Measurements from ENCODE around the gene MMP21. TPM values are rescaled to one million over a fixed set of nuclear protein-coding genes. Genes with fewer than 3 reads are reported as not detected.

Gene MMP21
- total RNA-seq, 2 experiments from 2014 or later: not detected

DNA sequence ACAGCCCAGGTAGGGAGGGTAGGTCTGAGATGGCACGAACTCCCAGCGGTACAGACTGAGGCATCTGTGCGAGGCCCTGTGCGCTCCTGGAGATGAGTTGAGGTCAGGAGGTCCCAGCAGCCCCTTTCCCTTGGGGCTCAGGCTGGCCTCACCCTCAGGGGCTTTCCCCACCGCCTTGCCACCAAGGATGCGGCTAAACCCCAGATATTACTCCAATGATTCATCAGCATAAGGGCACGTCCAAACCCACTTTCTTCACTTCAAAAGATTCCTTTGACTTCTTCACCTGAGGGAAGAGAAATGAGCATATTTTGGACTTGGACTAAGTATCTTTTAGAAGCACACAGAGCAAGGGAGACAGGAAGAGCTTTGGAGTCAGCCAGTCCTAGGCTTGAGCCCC is 27.1 kb upstream of the MMP21 start:
- ChIA-PET CTCF (no interaction called here), POLR2A (no interaction called here)
- intact Hi-C loops (cut with DNase I, micrococcal nuclease): no loop called here
- Mint-ChIP-seq H3K4me1 (no peaks in the 10 kb centered on the region), H3K36me3 (ENCODE audit: low read depth) (peaks cover 15% of the 10 kb centered on the region), H3K4me3 (no peak overlapping the region), H3K27me3 (no peaks in the 10 kb centered on the region), H3K27ac (no peak overlapping the region), H3K9me3 (ENCODE audit: low read depth) (no peaks in the 10 kb centered on the region)
- ATAC-seq: no peak
- DNase-seq: no peak

DNA sequence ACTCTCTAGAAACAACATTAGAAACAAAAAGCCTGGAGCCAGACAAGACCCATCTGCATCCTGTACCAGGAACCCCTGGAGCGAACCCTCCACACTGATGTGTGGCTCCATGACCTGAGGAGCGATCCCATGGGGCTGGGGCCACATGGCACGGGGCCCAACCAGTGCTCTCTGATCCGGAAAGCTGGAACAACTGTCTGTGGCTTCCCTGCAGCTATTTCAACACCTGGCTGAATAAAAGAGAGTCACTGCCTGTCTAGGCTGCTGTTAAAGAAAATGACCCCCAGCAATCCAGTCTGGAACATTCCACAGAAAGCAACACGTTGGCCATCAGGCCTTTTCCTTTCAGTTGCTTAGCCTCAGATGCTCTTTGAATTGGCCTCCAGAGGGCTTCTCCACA is 26.5 kb upstream of the MMP21 start:
- Mint-ChIP-seq H3K4me1 (no peaks in the 10 kb centered on the region), H3K27me3 (no peaks in the 10 kb centered on the region)
- CTCF ChIA-PET: interaction anchor here (0.5 to 1.2 kb wide), 2 partner anchors 9 to 281 kb away, joined by 3 to 5 read pairs; no protein-coding TSS in a partner anchor

DNA sequence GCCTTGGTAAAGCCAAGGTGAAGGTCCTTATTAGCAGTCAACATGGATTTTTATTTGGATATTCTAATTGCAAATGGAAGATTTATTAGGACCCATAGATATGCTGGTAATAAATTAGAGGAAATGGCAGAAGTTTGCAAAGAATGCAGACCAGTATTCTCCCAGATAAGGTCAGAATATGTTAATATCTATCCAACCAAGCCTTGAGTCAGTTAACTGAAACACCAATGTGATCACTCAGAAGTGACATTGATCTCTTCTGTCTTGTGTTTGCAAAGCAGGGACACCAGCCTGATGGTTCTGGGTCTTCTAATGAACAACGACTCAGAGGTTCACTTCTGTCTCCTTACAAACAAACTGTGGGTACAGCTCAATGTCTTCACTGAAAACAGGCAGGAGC is 26.0 kb upstream of the MMP21 start:
- POLR2A ChIA-PET: no interaction called here
- intact Hi-C loops (cut with DNase I, micrococcal nuclease): no loop called here
- H3K27ac Mint-ChIP-seq: no peak overlapping the region
- H3K36me3 Mint-ChIP-seq (ENCODE audit: low read depth): peaks cover 11% of the 10 kb centered on the region
- no peaks in the 10 kb centered on the region for H3K4me1 Mint-ChIP-seq
- ATAC-seq: no peak
- CTCF ChIA-PET: interaction anchor here (1.2 kb wide), 1 partner anchor 9 kb away, joined by 3 read pairs; no protein-coding TSS in a partner anchor
- H3K27me3 Mint-ChIP-seq: no peaks in the 10 kb centered on the region
- H3K4me3 Mint-ChIP-seq: no peak overlapping the region
- H3K9me3 Mint-ChIP-seq (ENCODE audit: low read depth): no peaks in the 10 kb centered on the region
- DNase-seq: no peak

More for the DNA sequence above, 26.5 kb upstream of the MMP21 start:
- Mint-ChIP-seq H3K4me3 (no peak overlapping the region), H3K36me3 (ENCODE audit: low read depth) (peaks cover 15% of the 10 kb centered on the region), H3K9me3 (ENCODE audit: low read depth) (no peaks in the 10 kb centered on the region), H3K27ac (no peak overlapping the region)
- DNase-seq: no peak
- ATAC-seq: no peak
- intact Hi-C loops (cut with DNase I, micrococcal nuclease): no loop called here
- POLR2A ChIA-PET: no interaction called here

DNA sequence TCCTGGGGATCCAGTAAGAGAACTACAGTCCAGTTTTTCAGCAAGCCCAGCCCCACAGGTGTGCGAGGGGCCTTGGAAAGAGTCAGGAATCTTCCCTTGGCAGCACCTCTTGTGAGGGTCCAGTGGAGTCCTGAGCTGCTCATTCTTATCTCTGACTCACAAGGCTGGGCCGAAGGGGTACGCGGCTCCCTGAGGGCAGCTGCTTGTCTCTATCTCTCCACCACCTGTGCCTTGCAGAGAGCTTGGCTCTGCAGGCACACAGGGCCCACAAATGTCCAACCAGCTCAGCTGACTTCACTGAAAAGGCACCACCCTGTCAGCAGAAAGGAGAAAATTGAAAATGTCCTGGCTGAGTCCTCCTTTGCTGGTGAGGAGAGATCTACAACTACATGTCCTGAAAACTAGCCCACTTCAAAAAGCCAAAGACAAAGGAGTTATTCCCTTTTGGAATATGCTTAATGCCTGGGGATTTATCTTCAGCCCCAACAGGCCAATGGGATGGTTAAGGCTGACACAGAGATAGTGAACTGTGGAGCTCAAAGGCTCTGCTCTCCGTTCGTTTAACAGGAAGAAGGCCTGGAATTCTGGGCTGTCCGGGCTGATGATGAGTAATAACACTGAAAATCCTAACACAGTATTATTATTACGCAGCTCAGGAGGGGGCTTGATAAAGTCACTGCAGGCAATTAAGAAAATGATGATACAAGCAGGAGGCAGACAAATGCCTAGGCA is 24.0 kb upstream of the MMP21 start:
- Mint-ChIP-seq H3K27ac (no peak overlapping the region), H3K4me1 (no peaks in the 10 kb centered on the region), H3K9me3 (ENCODE audit: low read depth) (no peaks in the 10 kb centered on the region), H3K27me3 (no peaks in the 10 kb centered on the region), H3K36me3 (ENCODE audit: low read depth) (peaks cover 3% of the 10 kb centered on the region), H3K4me3 (no peak overlapping the region)
- ATAC-seq: no peak
- intact Hi-C loops (cut with DNase I, micrococcal nuclease): no loop called here
- POLR2A ChIA-PET: no interaction called here
- CTCF ChIA-PET: no interaction called here
- no peak for DNase-seq

DNA sequence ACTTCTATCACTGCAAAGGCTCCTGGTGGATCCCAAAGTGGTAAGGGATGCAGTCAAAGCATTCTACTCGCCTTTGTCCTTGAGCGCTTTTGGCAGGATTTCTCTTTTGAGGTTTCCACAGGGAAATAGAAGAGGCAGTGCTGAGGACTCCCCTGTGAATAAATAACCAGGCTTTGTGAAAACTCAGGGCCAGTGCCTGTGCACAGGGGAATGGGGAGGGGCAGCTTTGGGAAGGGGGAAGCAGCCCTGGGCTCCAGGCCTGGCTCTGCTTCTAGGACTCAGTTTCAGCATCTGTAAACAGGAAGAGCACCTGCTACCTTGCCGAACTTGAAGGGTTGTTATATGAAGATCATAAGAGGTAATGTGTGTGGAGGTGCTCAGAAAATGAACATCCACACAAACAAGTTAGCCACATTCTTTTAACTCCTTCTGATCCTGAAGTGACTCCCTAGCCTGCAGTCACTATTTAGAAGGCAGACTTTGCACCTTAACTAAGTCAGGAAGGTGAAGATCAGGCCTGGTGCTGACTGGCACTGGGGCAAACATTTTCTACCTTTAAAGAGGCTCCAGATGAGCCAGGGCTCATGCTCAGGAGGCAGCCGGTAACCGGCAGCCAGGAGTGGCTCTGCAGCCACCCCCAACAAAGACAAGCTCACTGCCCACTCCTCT is 22.5 kb upstream of the MMP21 start:
- Mint-ChIP-seq H3K36me3 (ENCODE audit: low read depth) (peaks cover 8% of the 10 kb centered on the region), H3K4me1 (no peaks in the 10 kb centered on the region), H3K4me3 (no peak overlapping the region), H3K9me3 (ENCODE audit: low read depth) (no peaks in the 10 kb centered on the region), H3K27ac (no peak overlapping the region), H3K27me3 (no peaks in the 10 kb centered on the region)
- ATAC-seq (no peak), DNase-seq (no peak)
- CTCF ChIA-PET: interaction anchor here (0.6 kb wide), 1 partner anchor 33 kb away, joined by 3 read pairs; no protein-coding TSS in a partner anchor
- POLR2A ChIA-PET: no interaction called here
- intact Hi-C loops (cut with DNase I, micrococcal nuclease): no loop called here

DNA sequence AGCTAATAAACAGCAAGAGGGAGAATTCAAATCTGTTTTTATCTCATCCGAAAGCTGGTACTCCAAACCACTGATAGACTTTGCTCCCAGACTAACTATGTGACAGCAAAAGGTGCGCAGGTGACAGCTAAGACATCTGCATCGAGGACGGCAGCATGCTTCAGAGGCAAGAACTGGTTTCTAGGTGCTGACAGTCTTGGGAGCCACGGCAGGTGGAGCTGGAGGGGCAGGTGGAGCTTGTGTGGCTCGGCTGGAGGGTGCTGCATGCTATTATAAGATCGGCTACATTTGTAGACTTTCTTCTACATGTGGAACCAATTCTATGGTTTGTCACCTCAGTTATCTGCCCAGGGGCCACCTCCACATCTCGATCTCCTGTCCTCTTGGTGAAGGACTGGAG is 21.8 kb upstream of the MMP21 start:
- intact Hi-C loops (cut with DNase I, micrococcal nuclease): no loop called here
- CTCF ChIA-PET: interaction anchor here (0.6 kb wide), 1 partner anchor 33 kb away, joined by 3 read pairs; no protein-coding TSS in a partner anchor
- peaks cover 9% of the 10 kb centered on the region for H3K36me3 Mint-ChIP-seq (ENCODE audit: low read depth)
- H3K27me3 Mint-ChIP-seq: no peaks in the 10 kb centered on the region
- no peaks in the 10 kb centered on the region for H3K4me1 Mint-ChIP-seq
- H3K9me3 Mint-ChIP-seq (ENCODE audit: low read depth): no peaks in the 10 kb centered on the region
- ATAC-seq (no peak), DNase-seq (no peak)
- H3K27ac Mint-ChIP-seq: no peak overlapping the region
- no peak overlapping the region for H3K4me3 Mint-ChIP-seq
- POLR2A ChIA-PET: no interaction called here

DNA sequence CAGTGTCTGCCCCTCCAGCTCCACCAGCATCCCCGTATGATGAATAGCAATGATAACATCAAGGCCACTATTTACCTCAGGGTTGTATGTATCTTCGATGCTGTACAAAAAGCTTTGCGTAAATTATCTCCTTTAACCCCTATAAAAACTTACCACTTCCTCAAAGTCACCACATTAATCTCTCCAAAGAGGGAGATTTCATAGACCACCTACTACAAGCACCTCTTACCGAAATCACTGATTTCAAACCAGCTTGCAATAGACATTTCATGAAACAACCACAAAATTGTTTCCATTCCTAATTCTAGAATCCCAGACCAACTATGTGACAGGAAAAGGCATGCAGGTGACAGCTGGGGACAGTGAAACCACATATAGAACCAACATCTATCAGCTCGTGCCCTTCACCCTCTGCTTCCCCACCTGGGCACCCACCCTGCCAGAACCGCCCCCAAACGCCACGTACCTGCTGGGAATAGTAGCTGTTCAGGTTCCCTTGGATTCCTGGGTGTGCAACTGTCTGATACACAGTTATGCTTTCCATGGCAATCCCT is 20.1 kb upstream of the MMP21 start:
- intact Hi-C loops (cut with DNase I, micrococcal nuclease): no loop called here
- no peaks in the 10 kb centered on the region for H3K4me1 Mint-ChIP-seq
- no peak for ATAC-seq
- ChIA-PET POLR2A (no interaction called here), CTCF (no interaction called here)
- no peak overlapping the region for H3K4me3 Mint-ChIP-seq
- H3K9me3 Mint-ChIP-seq (ENCODE audit: low read depth): no peaks in the 10 kb centered on the region
- H3K27ac Mint-ChIP-seq: no peak overlapping the region
- DNase-seq: no peak
- no peaks in the 10 kb centered on the region for H3K27me3 Mint-ChIP-seq
- peaks cover 12% of the 10 kb centered on the region for H3K36me3 Mint-ChIP-seq (ENCODE audit: low read depth)

DNA sequence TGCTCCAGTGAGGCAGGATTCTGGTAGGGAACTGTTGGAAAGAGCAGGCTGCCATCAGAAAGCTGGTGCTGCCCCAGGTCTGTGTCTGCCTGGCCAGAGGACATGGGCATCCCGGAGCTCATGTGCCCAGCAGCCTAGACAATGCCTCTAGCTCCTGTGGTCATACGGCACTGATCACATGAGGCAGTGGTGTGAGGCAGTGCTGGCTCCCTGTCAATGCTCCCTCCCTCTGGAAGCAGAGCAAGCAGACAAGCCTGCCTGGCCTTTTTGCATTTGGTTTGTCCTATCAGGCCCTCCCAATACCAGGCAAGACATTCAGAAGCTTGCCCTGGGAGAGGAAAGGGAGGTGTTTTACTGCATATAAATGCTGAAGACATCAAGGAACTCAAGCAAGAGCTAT is 19.5 kb upstream of the MMP21 start:
- ChIA-PET CTCF (no interaction called here), POLR2A (no interaction called here)
- Mint-ChIP-seq H3K27ac (no peak overlapping the region), H3K4me3 (no peak overlapping the region), H3K9me3 (ENCODE audit: low read depth) (no peaks in the 10 kb centered on the region), H3K27me3 (no peaks in the 10 kb centered on the region), H3K36me3 (ENCODE audit: low read depth) (peaks cover 12% of the 10 kb centered on the region), H3K4me1 (no peaks in the 10 kb centered on the region)
- DNase-seq (no peak), ATAC-seq (no peak)
- intact Hi-C loops (cut with DNase I, micrococcal nuclease): no loop called here

DNA sequence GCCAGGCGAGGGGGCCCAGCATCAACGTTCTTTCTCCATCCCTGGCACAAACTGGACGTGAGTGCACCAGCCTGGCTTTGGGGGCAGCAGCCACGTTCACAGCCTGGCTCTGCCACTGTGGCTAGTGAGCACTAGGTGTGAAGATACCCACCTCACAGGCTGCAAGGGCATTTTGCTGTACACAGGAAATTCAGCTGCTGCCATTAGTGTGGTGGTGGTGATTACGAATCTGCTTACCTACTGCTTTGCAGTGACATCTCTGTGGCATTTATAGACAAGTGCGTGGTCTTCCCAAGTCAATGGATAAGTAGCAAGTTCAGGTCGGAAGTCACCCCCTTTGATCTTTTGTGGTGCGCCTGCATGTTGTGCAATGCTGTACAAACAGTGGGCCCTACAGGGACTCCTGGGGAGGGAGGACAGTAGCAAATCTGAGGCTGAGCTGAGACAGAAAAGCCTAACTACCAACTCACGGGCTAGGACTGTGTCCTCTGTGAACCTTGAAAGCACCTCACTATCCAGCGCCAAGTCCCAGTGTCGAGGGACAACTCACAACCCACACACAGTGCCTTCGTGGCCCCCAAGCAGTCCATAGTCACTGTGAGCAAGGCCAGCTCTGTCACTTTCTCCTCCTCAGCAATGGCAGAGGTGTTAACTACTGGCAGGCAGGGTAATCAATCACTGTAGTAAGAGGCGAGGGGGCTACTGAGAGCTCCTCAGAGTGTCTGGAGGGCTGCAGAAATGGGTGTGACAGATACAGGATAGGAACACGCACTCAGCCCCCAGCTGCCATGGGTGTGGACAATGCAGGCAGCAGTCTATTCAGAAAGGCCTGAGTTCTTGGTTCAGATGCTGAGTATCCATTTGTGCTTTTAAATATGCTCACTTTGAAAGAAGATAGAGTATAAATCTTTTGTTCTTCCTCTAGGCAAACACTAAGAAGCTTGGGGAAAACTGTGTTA is 17.0 kb upstream of the MMP21 start:
- no peak for DNase-seq
- Mint-ChIP-seq H3K9me3 (ENCODE audit: low read depth) (no peaks in the 10 kb centered on the region), H3K36me3 (ENCODE audit: low read depth) (peaks cover 14% of the 10 kb centered on the region), H3K27ac (no peak overlapping the region), H3K4me1 (peaks cover 12% of the 10 kb centered on the region), H3K4me3 (no peak overlapping the region), H3K27me3 (no peaks in the 10 kb centered on the region)
- intact Hi-C loops (cut with DNase I, micrococcal nuclease): no loop called here
- ChIA-PET POLR2A (no interaction called here), CTCF (interaction anchor here (1.1 kb wide), 1 partner anchor 9 kb away, joined by 3 read pairs; no protein-coding TSS in a partner anchor)
- ATAC-seq: no peak

DNA sequence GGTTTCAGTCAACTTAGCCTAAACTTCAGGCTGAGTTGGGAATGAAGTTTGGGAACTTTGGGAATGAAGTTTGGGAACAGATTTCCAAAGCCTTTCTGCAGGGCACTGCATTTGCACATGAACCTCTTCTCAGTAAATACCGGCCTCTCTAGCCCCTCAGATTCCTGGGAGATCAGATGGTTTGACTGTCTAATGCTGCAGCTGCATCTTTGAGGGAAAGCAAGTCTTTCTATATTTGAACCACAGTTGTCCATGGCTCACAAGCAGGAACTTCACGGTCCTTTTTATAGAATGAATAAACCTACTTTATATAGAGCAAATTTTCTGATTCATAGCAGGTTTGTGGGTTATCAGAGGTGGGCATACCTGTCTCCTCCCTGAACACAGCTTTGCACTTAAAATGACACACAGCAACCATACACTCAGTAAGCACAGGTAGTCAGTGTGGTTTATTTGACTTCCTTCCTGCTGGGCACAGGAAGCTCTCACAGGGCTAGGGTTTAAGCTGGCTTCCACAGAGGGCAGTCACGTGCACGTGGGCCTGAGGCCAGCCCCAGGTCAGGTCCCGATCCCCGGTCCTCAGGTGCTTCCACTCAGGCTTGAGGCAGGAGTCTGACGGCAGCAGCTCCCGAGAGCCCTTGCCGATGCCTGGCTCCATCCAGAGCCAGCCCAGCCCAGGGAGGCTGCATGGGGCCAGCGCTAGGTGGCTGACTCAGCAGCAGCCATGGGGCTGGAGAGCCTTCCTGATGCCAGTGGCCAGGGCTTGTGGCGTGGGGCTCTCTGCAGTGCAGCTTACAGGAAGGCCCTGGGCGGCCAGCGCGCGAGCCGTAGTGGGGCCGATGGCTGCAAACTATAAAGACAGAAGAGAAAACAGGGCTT is 12.8 kb upstream of the MMP21 start:
- intact Hi-C loops (cut with DNase I, micrococcal nuclease): no loop called here
- ATAC-seq (peak; percentile 75), DNase-seq (no peak)
- peaks cover 16% of the 10 kb centered on the region for H3K4me1 Mint-ChIP-seq
- H3K4me3 Mint-ChIP-seq: no peak overlapping the region
- H3K9me3 Mint-ChIP-seq (ENCODE audit: low read depth): no peaks in the 10 kb centered on the region
- ChIA-PET CTCF (interaction anchor here (0.5 kb wide), 1 partner anchor 62 kb away, joined by 4 read pairs; no protein-coding TSS in a partner anchor), POLR2A (no interaction called here)
- no peak overlapping the region for H3K27ac Mint-ChIP-seq
- H3K27me3 Mint-ChIP-seq: no peaks in the 10 kb centered on the region
- peaks cover 9% of the 10 kb centered on the region for H3K36me3 Mint-ChIP-seq (ENCODE audit: low read depth)
